VCaP (cell line): ENCODE results near the gene ACSF3.
A peak's percentile ranks its signal among the peaks of the same experiment; 100 is the strongest.

ENCODE experiments used
- H3K27ac ChIP-seq: fragments of 450-650 bp; 2 replicates; pipeline ENCODE4 v1.5.1; 2017
- CTCF ChIP-seq: fragments of 450-650 bp; conservative IDR thresholded peaks from 2 replicates; pipeline ENCODE4 v1.5.1; 2017; ENCODE audit warnings: mild to moderate bottlenecking, moderate library complexity

Gene ACSF3

GRCh38 chr16:89166696-89167424 is 73.2 kb downstream of the ACSF3 start:
- no peak for TF ChIP-seq CTCF
- H3K27ac ChIP-seq: no peak overlapping the region

- no peak overlapping the region for H3K27ac ChIP-seq
- TF ChIP-seq CTCF: peak; percentile 67
Observed at GRCh38 chr16:89167425-89167941, 73.8 kb downstream of the ACSF3 start.

- no peak for TF ChIP-seq CTCF
- H3K27ac ChIP-seq: no peak overlapping the region
Observed at GRCh38 chr16:89168381-89169189, 74.9 kb downstream of the ACSF3 start.

- no peak for TF ChIP-seq CTCF
- H3K27ac ChIP-seq: no peak overlapping the region
Observed at GRCh38 chr16:89169778-89170177, 76.1 kb downstream of the ACSF3 start.

GRCh38 chr16:89170346-89171215 is 76.9 kb downstream of the ACSF3 start:
- TF ChIP-seq CTCF: no peak
- no peak overlapping the region for H3K27ac ChIP-seq

- no peak for TF ChIP-seq CTCF
- no peak within 1 kb of the TSS for H3K27ac ChIP-seq
Observed at GRCh38 chr16:89171216-89172170, 77.8 kb downstream of the ACSF3 start, which contains the start of gene CDH15. Gene CDH15 (plus strand): TSS chr16:89171748. CDS start chr16:89171832, 84 bp downstream.
